GM21390 (cell line): ENCODE data around the gene CX3CL1.
"Not testable (repeated sequence)": the region's sequence is repeated elsewhere in the genome, so short reads cannot be mapped to it uniquely, and the experiment has no call there.

Experiments used
- ATAC-seq: cut with Tn5 transposase; IDR thresholded peaks from one replicate; pipeline ENCODE4 v1.9.1; 2021; ENCODE audit not compliant: unreplicated experiment

CX3CL1 gene

DNA sequence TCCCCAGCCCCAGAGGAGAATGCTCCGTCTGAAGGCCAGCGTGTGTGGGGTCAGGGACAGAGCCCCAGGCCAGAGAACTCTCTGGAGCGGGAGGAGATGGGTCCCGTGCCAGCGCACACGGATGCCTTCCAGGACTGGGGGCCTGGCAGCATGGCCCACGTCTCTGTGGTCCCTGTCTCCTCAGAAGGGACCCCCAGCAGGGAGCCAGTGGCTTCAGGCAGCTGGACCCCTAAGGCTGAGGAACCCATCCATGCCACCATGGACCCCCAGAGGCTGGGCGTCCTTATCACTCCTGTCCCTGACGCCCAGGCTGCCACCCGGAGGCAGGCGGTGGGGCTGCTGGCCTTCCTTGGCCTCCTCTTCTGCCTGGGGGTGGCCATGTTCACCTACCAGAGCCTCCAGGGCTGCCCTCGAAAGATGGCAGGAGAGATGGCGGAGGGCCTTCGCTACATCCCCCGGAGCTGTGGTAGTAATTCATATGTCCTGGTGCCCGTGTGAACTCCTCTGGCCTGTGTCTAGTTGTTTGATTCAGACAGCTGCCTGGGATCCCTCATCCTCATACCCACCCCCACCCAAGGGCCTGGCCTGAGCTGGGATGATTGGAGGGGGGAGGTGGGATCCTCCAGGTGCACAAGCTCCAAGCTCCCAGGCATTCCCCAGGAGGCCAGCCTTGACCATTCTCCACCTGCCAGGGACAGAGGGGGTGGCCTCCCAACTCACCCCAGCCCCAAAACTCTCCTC, 10.4 kb downstream of the CX3CL1 start:
- no peak for ATAC-seq

DNA sequence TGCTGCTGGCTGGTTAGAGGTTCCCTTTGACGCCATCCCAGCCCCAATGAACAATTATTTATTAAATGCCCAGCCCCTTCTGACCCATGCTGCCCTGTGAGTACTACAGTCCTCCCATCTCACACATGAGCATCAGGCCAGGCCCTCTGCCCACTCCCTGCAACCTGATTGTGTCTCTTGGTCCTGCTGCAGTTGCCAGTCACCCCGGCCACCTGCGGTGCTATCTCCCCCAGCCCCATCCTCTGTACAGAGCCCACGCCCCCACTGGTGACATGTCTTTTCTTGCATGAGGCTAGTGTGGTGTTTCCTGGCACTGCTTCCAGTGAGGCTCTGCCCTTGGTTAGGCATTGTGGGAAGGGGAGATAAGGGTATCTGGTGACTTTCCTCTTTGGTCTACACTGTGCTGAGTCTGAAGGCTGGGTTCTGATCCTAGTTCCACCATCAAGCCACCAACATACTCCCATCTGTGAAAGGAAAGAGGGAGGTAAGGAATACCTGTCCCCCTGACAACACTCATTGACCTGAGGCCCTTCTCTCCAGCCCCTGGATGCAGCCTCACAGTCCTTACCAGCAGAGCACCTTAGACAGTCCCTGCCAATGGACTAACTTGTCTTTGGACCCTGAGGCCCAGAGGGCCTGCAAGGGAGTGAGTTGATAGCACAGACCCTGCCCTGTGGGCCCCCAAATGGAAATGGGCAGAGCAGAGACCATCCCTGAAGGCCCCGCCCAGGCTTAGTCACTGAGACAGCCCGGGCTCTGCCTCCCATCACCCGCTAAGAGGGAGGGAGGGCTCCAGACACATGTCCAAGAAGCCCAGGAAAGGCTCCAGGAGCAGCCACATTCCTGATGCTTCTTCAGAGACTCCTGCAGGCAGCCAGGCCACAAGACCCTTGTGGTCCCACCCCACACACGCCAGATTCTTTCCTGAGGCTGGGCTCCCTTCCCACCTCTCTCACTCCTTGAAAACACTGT, 11.3 kb downstream of the CX3CL1 start:
- ATAC-seq, result no peak

DNA sequence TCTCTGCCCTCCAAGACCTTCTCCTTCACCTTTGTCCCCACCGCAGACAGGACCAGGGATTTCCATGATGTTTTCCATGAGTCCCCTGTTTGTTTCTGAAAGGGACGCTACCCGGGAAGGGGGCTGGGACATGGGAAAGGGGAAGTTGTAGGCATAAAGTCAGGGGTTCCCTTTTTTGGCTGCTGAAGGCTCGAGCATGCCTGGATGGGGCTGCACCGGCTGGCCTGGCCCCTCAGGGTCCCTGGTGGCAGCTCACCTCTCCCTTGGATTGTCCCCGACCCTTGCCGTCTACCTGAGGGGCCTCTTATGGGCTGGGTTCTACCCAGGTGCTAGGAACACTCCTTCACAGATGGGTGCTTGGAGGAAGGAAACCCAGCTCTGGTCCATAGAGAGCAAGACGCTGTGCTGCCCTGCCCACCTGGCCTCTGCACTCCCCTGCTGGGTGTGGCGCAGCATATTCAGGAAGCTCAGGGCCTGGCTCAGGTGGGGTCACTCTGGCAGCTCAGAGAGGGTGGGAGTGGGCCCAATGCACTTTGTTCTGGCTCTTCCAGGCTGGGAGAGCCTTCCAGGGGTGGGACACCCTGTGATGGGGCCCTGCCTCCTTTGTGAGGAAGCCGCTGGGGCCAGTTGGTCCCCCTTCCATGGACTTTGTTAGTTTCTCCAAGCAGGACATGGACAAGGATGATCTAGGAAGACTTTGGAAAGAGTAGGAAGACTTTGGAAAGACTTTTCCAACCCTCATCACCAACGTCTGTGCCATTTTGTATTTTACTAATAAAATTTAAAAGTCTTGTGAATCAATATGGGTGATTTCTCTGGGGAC, 12.2 kb downstream of the CX3CL1 start:
- no peak for ATAC-seq

DNA sequence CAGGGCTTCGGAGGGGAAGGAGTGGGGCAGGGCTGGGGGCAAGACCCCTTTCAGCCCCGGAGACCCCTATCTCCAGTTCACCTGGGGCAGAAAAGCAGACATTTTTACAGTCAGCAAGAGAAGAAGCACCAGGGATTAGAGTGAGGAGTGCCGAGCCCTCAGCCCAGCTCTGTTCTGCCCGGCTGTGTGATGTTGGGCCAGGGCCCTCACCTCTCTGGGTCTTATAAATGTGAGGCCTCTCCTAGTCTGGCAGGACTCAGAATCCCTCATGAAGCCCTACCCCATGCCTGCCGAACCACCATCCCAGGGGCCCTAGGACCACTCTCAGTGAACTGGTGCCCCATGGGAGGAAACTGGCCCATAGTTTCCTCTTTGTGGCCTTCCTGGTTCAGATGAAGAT, 12.8 kb downstream of the CX3CL1 start:
- no peak for ATAC-seq

DNA sequence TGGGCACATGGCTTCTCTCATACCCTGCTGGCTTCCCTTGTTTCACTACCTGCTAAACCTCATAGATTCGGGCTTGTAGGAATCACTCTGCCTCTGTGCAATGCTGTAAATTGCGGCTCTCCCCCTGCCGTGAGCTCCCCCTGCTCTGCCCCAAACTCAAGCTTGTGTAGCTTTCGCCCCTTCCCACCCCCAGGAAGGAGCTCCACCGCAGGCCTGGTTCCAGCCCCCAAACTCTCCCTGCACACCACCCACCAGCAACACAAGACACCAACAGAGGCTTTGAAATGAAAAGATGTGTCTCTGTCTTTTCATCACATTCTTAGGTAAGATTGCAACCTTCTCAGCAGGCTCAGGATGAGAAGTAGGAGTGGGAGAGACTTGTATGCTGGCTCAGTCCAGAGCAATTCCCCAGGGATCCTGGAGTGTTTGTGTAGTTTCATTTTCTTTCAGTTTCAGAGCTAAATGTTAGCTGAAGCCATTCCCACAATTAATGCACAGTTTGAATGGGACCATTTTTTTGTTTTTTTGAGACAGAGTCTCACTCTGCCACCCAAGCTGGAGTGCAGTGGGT, 14.2 kb downstream of the CX3CL1 start:
- no peak for ATAC-seq

DNA sequence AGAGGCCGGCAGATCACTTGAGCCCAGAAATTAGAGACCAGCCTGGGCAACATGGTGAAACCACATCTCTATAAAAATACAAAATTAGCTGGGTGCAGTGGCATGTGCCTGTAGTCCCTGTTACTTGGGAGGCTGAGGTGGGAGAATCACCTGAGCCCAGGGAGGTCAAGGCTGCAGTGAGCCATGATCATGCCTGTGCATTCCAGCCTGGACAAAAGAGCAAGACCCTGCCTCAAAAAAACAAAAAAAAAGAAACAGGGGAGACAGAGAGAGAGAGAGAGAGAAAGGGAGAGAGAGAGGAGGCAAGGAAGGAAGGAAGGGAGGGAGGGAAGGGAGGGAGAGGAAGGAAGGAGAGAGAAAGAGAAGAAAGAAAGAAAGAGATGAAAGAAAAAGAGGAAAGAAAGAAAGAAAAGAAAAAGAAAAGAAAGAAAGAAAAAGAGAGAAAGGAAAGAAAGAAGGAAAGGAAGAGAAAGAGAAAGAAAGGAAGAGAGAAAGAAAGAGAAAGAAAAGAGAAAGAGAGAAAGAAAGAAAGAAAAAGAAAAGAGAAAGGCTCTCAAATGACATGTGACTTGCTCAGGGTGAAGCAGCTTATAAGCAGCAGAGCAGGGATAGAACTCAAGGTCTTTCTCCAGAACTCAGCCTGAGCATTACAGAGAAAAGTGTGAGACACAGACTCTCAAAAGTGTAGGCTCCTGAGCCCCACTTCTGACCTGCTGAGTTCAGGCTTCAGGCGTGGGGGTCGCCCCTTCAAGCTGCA, 15.5 kb downstream of the CX3CL1 start:
- ATAC-seq, result no peak

DNA sequence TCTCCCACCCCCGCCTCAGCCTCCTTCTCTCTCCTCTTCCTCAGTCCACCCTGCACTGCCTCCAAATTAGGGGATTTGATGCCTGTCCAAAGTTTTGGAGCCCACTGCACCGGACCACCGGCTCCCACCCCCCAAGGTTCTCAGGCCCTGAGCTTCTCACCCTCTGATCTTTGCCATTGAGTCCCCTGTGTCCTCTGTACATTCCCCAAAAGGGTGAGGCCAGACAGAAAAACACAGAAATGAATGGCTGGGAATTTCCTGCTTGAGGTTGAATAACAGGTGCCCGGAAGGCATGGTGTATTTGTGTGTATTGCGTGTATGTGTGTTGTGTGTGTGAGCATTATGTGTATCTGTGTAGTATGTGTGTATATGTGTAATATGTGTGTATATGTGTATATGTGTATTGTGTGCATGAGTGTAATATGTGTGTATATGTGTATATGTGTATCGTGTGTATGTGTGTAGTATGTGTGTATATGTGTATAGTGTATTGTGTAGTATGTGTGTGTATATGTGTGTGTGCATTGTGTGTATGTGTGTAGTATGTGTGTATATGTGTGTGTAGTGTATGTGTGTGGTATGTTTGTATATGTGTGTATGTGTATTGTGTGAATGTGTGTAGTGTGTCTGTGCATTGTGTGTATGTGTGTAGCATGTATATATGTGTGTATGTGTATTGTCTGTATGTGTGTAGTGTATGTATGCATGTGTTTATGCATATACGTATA, 16.2 kb downstream of the CX3CL1 start:
- no peak for ATAC-seq

DNA sequence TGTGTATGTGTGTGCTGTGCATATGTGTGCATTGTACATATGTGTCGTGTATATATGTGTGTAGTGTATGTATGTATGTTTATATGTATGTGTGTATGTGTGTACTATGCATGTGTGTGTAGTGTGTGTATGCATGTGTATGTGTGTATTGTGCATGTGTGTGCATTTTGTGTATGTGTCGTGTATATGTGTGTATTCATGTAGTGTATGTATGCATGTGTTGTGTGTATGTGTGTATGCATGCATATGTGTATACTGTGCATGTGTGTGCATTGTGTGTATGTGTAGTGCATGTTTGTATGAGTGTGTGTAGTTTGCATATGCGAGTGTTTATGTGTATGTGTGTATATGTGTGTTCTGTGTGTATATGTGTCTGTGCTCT, 16.8 kb downstream of the CX3CL1 start:
- no peak for ATAC-seq

DNA sequence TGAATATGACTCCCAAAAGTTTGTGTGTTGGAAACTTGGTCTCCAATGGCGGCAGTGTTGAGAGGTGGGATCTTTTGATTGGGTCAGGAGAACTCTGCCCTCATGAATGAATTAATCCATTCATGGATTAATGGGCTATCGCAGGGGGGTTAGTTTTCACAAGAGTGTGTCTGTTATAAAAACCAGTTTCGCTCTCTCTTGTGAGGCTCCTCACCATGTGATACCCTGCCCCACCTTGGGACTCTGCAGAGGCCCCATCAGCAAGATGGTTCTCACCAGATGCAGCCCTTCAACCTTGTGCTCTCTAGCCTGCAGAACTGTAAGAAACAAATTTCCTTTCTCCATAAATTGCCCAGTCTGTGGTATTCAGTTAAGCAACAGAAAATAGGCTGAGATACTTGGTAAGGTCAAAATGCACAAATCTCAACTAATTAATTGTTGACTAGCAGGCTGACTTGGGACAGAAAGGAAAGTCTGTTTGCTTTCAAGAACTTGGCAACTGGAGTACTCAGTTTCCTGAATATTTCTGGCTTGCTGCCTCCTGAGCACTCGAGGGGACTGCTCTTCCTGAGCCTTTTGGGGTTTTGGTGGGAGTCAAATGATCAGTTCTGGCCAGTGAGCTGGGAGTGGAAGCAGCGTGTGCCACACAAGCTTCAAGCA, 18.5 kb downstream of the CX3CL1 start:
- ATAC-seq, result no peak

DNA sequence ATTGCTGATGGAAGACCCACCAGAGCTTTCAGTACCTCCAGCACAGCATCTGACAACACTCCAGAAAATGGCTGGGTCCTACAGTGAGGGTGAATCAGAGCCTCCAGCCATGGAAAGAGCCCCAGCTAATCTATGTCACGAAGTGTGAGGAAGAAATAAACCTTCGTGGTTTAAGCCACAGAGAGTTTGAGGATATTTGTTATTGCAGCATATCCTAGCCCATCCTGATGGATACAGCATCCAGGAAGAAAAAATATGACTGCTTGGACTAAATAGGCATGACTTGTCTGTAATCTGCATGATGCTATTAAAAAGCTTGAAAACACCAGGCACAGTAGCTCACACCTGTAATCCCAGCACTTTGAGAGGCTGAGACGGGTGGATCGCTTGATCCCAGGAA, 19.0 kb downstream of the CX3CL1 start:
- no peak for ATAC-seq

DNA sequence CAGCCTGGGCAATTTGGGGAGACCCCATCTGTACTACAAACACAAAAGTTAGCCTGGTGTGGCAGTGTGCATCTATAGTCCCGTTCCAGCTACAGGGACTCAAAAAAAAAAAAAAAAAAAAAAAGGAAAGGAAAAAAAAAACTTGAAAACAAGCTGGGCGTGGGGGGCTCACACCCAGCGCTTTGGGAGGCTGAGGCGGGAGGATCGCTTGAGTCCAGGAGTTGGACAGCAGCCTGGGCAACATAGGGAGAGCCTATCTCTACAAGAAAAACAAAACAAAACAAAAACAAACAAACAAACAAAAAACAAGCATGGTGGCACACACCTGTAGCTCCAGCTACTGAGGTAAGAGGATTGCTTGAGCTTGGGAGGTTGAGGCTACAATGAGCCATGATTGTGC, 19.4 kb downstream of the CX3CL1 start:
- no peak for ATAC-seq

DNA sequence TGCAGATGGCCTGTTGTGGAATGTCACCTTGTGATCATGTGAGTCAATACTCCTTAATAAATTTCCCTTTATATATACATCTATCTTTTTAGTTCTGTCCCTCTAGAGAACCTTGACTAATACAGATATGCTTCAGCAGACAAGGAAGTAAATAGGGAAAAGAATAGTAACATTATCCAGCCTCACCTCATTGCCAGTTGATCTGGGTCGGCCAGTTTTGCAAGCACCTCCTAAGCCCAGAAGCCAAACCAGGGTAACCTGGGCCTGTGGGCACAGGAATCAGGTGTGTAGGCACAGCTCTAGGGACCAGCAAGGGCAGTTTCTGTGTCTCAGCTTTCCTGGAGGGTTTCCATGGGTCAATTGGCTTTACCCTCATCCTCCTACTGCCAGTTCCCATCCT, 20.4 kb downstream of the CX3CL1 start:
- ATAC-seq, result no peak

DNA sequence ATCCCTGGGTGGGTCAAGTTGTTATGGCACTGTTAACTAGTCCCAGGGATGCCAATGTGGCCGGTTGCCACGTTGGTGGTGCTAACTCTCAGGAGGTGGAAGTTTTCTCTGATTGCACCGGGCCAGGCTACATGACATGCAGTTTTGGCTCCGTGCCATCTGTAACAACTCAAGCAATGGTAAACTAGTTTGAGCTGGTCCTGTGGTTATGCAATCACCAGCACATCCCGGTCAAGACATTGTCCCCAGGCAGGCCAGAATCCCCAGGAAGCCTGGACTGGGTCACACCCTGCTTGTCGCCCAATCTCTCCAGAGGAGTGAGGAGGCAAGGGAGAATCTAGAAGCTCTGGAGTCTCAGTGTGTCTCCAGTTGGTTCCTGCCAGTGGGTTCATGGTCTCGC, 22.2 kb downstream of the CX3CL1 start:
- ATAC-seq, result no peak

DNA sequence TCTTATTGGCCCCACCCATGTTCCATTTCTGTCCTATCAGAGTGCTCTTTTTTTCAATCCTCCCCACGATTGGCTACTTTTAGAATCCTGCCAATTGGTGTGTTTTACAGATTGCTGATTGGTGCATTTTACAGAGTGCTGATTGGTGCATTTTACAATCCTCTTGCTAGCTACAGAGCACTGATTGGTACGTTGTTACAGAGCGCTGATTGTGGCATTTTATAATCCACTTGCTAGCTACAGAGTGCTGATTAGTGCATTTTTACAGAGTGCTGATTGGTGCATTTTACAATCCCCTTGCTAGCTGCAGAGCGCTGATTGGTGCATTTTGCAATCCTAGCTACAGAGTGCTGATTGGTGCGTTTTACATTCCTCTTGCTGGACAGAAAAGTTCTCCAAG, 22.7 kb downstream of the CX3CL1 start:
- ATAC-seq, result no peak

DNA sequence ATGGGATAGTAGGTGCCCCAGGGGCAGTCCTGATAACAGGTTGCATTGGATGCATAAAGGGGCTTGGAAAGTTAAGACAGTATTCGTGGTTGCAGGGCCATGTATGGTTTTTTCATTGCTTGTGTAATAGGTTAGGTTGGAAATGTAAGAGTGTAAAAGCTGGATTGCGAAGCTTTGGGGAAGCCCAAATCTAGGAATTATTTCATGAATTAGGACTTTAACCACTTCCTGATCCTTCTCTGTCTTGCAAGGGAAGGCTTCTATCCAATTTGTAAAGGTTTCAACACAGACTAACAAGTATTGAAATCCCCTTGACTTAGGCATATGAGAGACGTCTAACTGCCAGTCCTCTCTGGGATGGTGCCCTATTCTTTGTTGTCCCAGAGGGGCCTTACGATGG, 24.5 kb downstream of the CX3CL1 start:
- ATAC-seq, result no peak

DNA sequence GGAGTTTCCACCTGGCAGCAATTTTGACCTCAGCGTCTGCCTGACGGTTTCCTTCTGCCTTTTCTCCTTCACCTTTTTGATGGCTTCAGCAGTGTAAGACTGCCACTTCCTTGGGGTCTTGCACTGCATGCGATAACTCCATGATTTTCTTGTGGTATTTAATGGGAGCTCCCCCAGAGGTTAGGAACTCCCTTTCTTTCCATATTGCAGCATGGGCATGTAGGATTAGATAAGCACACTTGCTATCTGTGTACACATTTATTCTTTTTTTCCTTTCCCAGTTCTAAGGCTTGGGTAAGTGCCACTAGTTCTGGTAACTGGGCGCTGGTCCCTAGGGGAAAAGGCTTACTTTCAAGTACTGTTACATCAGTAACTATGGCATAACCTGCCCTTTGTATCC, 25.2 kb downstream of the CX3CL1 start:
- not testable (repeated sequence) for ATAC-seq

DNA sequence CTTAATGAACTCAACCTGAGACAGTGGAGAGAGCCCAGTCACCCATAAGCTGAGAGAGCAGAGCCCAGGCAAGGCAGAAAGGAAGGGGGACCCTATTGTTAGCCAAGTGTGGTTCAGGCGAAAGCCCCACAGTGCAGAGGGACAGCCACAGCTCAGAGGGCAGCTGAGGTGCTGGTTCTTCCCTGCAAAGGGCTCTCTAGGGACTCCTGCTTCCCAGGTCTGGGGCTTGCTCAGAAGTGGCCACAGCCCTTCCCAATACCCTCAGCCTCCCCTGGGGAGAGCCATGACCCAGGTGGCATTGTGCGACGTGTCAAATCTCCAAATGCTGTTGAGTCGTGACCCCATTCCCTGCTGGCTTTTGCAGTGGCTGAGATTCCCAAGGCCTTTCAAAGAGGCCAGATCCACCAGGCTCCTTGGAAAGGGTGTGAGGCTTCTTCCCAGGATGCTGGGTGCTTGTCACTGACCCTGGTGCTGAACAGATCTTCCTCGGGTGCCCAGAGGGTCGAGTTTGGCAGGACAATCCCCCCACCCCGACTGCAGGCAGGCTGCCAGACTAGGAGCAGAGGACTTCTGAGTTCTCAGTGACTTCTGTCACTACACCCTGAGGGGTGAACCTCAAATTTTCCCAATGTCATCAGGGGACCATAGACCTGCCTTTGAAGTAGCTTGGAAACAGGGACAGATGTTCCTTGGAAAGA, 29.8 kb downstream of the CX3CL1 start:
- no peak for ATAC-seq

DNA sequence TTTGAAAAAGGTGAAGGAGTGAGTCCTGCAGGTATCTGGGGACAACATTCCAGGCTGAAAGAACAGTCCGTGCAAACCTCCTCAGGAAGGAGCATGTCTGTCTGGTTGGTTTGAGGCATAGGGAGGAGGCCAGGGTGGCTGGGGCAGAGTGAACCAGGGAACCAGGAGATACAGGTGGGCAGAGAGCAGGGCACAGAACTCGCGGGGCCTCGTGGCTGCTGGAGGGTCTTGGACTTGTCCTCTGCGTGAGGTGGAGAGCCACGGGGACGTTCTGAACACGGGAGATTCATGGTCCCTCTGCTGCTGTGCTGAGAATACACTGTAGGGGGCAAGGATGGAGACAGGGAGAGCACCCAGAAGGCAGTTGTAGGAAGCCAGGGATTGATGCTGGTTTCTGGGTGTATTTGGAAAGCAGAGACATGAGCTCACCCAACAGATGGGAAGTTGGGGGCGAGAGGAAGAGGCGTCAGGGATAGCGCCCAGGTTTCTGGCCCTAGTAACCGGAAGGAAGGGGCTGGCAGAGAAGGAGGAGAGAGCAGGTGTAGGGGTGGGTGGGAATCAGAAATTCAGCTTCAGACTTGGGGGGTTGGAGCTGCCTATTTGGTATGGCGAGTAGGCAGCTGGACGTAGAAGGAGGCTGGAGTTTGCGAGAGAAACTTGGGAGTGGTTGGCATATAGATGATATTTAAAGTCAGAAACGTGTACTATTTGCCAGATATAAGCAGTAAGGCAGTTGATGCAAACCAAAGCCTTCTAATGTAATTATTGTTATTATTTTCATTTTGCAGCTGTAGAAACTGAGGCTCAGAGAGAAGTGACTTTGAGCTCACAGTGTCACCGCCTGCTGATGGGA, 31.9 kb downstream of the CX3CL1 start, which contains the start of gene CCL17:
Gene CCL17, plus strand, starts transcription at position 803 of the 853 bp plus-strand sequence. CDS start 9,166 bp downstream, outside the sequence.
- no peak for ATAC-seq
